ENCODE data around the gene GAS5. TPM values are rescaled to one million over a fixed set of nuclear protein-coding genes. Genes with fewer than 3 reads are reported as not detected.

GAS5 gene
- total and polyA plus RNA-seq, 9 of the 15 experiments (the other 6 are each of a cell fraction or from before 2014, with no cell fraction given): 565 to 1,860 (median 1,006) TPM

- TF ChIP-seq HMGXB4 (CRISPR knock-in tag; IDR thresholded peaks at IDR 0.05) (peak; percentile 68), POLR2A (conservative IDR thresholded peaks at IDR 0.05) (peak; percentile 100), AFF1 (IDR thresholded peaks at IDR 0.05; ENCODE audit: low read depth in 1 of 2, partially characterized antibody in 2 of 2) (peak; percentile 79 to 88), NFXL1 (CRISPR knock-in tag; IDR thresholded peaks at IDR 0.05) (0 out of 2 replicates have a peak, but pooled peaks have one; percentile 29), MBD1 (CRISPR knock-in tag; IDR thresholded peaks at IDR 0.05) (no peak), TEAD1 (CRISPR knock-in tag; IDR thresholded peaks at IDR 0.05) (peak; percentile 48 to 80; a peak in 2 of 4 replicates), POLR3G (IDR thresholded peaks at IDR 0.05; ENCODE audit: extremely low read depth, insufficient read length, insufficient replicate concordance) (no peak), CREB5 (CRISPR knock-in tag; IDR thresholded peaks at IDR 0.05) (peak; percentile 85), NCOA6 (IDR thresholded peaks at IDR 0.05) (peak; percentile 61; the same call in 1 of the 2 replicates), CREM (IDR thresholded peaks at IDR 0.05; ENCODE audit: low read depth) (peak; percentile 96), ELF4 (CRISPR knock-in tag; IDR thresholded peaks at IDR 0.05) (no peak), DPF2 (IDR thresholded peaks at IDR 0.05) (no peak; the same call in none of the 2 replicates), BHLHE40 (IDR thresholded peaks at IDR 0.05; ENCODE audit: low read length) (0 out of 2 replicates have a peak, but pooled peaks have one; percentile 71), MCM5 (IDR thresholded peaks at IDR 0.05; ENCODE audit: low read depth) (no peak), ZNF655 (CRISPR knock-in tag; IDR thresholded peaks at IDR 0.05) (no peak), FOXK1 (CRISPR knock-in tag; IDR thresholded peaks at IDR 0.05; ENCODE audit: borderline replicate concordance) (peak; percentile 92), RBM25 (IDR thresholded peaks at IDR 0.05; ENCODE audit: low read depth, low read length, severe bottlenecking) (no peak), MYBL2 (IDR thresholded peaks at IDR 0.05; ENCODE audit: low read depth) (no peak), MYBL2 (CRISPR knock-in tag; IDR thresholded peaks at IDR 0.05; ENCODE audit: borderline replicate concordance) (no peak), ZNF239 (CRISPR knock-in tag; IDR thresholded peaks at IDR 0.05) (peak; percentile 22; the same call in 1 of the 2 replicates)
Observed at GRCh38 chr1:173867753-173868265, at the start of gene GAS5 (continued).
